HG03039 (cell line): ENCODE results near the gene SMAD1.
"Not testable (repeated sequence)": the region's sequence is repeated elsewhere in the genome, so short reads cannot be mapped to it uniquely, and the experiment has no call there.

ENCODE experiments used
- ATAC-seq: cut with Tn5 transposase; IDR thresholded peaks from one replicate; pipeline ENCODE4 v1.9.1; 2021; ENCODE audit warnings: mild to moderate bottlenecking, moderate library complexity; ENCODE audit not compliant: unreplicated experiment

SMAD1 gene

DNA sequence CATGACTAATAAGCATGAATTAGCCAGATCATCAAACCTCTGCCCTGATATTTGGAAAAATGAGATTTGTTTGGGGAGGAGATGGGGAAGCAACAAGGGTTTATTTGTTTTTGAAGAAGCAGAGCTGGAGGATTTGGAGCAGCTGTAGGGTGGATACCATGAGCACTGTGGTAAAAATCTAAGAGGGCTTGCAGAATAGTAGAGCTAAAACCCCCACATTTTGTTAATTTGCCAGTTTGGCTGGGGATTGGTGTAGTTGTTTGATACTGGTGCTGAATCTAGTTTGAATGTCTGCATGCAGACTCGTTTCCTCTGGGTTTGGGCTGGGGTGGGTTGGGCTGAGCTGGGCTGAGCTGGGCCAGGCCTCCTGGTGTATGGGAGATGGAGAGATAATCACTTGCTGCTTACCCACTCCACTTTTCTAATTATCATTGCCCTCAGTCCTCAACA lies 43.7 kb downstream of the SMAD1 start:
- ATAC-seq = no peak

DNA sequence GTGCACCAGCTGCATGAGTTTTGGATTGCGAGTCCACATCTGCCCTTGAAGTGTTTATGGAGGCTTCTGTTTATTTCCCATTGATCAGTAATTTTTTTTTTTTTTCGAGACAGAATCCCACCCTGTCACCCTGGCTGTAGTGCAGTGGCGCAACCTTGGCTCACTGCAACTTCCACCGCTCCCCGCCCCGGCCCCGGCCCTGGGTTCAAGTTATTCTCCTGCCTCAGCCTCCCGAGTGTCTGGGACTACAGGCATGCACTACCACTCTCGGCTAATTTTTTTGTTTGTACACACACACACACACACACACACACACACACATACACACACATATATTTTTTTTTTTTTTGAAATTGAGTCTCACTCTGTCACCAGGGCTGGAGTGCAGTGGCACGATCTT lies 46.1 kb downstream of the SMAD1 start:
- ATAC-seq = no peak

DNA sequence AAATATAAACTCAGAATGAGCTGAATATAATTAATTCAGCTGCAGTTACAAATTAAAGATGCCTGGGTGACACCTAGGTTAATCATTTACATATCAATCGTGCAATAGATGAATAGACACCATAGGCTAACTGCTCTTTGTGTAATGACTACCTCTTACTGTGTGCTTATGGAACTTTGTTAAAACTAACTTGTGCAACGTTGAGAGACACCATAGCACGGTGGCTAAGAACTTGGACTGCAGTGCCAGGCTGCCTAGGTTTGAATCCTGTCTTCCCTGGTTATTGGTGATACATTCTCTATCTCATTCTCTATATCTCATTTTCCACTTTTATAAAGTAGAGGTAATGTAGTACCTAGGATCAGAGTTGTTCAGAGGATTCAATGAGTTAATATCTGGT lies 46.9 kb downstream of the SMAD1 start:
- ATAC-seq = no peak

DNA sequence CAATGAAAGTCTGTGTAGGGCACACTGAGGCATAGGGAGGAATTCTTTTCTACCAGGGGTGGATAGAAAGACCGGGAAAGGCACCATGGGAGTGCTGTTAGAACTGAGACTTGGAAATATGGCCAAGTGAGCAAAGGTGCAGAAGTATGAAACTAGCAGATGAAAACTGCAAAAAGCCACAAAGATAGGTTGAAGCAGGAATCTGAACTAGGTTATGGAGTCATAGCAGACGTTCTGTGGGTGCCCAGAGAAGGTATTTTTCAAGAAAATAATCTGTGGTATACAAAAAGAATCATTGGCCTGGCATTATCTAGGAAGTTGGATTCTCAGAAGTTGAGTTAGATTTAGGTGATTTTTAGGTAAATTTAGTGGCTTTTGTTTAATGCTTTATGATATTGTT lies 48.5 kb downstream of the SMAD1 start:
- ATAC-seq = no peak

DNA sequence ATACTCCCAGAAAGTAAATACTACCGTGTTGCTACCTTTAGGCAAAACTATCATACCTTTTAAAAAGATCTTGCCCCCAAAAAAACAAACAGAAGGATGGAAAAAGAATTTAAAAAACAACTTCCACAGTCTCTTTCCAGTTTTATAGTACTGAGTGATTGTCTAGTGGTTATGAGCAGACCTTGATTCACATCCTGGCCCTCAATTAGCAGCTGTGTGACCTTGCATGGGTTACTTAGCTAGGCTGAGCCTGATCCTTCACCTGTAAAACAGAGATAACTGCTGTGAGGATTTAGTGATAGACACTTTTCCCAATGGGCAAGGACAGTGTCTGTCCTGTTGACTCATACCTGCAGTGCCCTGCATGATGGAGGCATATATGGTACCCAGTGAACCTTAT lies 49.0 kb downstream of the SMAD1 start:
- no peak for ATAC-seq

DNA sequence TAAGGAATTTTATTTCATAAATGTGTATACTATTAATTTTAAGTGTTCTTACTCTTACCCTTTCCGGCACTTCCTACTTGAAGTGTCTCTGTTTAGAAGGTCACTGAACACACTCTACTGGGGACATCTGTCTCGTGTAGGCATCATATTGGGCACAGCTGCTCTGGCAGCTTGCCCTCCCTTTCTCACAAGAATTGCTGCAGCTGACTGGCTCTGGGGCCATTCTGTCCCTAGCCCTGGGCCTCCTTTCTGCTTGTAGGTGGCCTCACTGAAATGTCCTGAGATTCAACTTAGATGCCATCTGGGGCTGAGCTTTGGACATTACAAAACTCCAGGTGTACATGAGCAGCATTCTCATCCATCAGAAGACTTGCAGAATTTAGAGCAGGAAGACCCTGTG lies 49.6 kb downstream of the SMAD1 start:
- ATAC-seq = no peak

GRCh38 chr4:145531859-145532258 lies 50.2 kb downstream of the SMAD1 start:
- ATAC-seq = no peak

- no peak for ATAC-seq
Measured at GRCh38 chr4:145533001-145533400, 51.3 kb downstream of the SMAD1 start.

- ATAC-seq = not testable (repeated sequence)
Measured at GRCh38 chr4:145533415-145533814, 51.8 kb downstream of the SMAD1 start.

- ATAC-seq = no peak
Measured at GRCh38 chr4:145533961-145534360, 52.3 kb downstream of the SMAD1 start.

GRCh38 chr4:145535202-145535601 lies 53.5 kb downstream of the SMAD1 start:
- ATAC-seq = no peak

GRCh38 chr4:145536044-145536443 lies 54.4 kb downstream of the SMAD1 start:
- ATAC-seq = no peak

DNA sequence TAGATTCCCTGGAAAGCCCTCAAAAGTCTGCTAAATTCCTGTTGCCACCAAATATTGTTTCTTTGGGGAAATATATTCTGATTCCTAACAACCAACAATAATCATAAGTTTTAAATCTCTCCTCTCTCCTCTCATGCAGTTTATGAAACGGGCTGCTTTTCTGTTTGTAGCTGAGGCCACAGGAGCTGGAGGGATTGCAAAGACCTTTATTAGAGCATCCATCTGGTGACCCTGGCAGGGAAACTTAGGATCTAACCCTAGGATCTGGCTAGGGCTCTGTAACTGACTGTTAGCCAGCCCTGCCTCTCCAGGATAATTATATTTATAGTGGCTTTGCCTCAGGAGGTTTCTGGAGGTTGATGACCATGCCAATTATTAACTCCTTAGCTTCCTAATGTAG lies 56.9 kb downstream of the SMAD1 start:
- ATAC-seq = no peak

- ATAC-seq = no peak
Measured at GRCh38 chr4:145539671-145540070, 58.0 kb downstream of the SMAD1 start.

- no peak for ATAC-seq
Measured at GRCh38 chr4:145540235-145540634, 58.6 kb downstream of the SMAD1 start.

DNA sequence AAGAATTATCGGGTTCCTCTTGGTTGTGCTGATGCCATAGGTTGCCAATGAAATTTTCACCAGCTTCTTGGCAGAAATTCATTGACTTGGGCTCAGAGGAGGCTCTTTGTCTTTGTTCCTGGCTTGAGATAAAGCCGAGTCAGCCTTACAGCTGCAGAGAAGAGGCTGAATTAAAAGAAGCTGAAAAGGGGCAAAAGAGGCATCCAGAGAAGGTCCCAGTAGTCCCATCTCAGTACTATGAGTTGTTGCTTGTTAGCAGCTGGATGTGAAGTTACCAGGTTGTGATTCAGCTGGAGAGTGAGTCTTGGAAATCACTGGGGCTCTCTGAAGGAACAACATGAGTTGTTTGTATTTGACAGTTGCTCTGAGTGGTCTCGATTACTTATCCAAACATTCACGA lies 59.7 kb downstream of the SMAD1 start:
- ATAC-seq = no peak

DNA sequence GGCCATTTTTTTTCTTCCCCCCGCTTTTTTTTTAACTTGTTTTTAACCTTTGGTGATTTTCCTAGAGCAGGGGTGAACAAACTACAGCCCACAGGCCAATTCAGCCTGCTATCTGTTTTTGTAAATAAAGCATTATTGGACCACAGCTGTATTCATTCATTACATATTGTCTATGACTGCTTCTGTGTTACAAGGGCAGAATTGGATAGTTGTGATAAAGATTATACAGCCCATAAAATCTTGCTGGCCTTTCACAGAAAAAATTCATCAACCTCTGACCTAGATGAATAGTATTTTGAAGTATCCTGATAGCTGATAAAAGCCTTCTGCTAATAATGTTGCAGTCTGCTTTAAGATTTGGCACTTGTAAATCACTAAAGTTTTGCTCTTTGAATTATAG lies 63.4 kb downstream of the SMAD1 start:
- no peak for ATAC-seq

DNA sequence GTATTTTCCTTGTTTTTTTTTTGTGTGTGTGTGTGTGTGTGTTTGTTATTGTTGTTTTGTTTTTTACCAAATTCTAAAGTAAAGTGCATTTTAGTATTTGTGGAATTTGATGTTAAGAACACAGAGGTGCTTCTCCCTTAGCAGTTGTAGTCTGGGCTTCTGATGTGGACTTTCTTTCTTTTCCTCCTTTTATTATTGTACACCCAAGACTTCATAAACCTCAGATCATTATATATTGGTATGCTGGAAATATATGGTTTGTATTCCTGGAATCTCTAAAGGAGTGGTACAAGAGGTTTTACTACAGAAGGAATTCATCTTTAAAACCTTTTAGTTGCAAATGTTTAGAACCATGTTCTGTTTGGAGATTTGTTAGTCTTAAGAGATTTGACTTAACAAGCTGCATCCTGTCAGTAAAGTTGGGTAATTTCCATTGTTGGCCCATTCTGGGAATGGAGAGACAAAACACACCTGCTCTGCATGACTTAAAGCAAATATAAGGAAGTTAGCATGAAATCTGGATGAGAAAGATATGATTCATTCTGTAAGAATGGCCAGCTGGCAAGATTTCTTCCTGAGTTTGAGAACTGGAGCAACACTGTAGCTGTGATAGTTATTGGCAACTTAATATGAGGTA lies 64.0 kb downstream of the SMAD1 start:
- no peak for ATAC-seq

DNA sequence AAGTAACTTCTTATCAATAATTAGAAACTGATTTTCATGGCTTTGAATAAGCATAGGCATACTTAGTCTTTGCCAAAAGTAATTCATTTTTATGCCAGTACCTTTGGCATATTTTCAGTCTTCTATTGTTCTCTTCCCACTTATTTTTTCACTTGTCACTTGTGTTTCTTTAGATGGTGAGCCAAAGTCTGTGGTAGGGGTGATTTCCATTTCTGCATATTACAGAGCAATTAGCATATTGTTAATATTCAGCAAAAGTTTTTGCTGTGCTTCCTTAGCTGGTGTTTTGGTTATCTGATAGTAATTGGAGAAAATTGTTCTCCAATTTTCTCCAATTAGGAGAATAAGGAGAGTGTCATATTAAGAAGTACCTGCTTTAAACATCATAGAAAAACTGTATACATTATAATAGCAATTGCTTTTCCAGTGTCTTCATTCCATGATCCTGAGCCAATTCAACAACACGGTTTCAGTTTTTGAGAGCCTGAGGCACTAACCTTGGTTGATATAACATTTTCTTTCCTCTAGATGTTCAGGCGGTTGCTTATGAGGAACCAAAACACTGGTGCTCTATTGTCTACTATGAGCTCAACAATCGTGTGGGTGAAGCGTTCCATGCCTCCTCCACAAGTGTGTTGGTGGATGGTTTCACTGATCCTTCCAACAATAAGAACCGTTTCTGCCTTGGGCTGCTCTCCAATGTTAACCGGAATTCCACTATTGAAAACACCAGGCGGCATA lies 64.7 kb downstream of the SMAD1 start:
- no peak for ATAC-seq

- ATAC-seq = no peak
Measured at GRCh38 chr4:145551660-145552059, 70.0 kb downstream of the SMAD1 start.

DNA sequence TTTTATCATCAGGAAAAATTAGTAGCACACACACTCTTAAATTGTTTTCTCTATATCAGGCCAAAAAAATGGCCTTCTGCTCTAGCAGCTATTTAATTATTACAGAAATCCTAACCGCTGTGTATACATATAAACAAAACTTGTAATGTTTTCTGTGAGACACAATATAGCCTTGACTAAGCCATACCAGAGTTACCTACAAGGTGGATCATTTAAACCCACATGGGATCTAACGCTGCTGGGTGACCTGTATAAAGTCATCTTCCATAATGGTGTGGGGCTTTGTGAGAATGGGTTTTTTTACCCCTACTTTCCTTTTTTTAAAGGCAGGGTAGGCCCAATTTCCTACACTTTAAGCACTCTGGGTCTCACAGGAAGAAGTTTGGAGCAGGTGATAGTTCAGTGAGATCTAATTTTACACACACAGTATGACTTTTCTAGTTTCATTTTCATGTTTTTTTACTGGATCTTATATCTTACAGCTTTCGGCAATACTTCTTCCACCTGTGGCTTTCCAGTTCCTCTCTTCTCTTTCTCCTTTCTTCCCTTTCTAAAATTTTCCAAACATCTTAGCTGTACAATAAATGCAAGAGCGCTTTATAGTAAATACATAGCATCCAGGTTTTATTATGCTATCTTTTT lies 70.6 kb downstream of the SMAD1 start:
- peak; percentile 70 for ATAC-seq

DNA sequence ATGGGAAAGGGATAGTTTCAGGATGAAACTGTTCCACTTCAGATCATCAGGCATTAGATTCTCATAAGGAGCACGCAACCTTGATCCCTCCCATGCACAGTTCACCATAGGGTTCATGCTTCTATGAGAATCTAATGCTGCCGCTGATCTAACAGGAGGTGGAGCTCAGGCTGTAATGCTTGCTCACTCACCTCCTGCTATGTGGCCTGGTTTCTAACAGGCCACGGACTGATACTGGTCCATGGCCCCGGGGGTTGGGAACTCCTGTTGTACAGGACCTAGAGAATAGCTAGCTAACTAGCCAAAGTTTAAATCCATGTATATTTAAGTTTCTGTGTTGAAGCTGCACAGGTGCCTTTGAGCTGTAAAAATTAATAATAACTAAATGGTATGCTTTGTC lies 71.7 kb downstream of the SMAD1 start:
- ATAC-seq = no peak
